ENCODE measurements around the gene FAT4. TPM values are rescaled to one million over a fixed set of nuclear protein-coding genes. Genes with fewer than 3 reads are reported as not detected.

The FAT4 gene
- total and polyA plus RNA-seq, 9 donors = 3.8 to 14.2 (median 10.7) TPM

- no peak for DNase-seq
- intact Hi-C loops (cut with DNase I) = loop anchor here in 3 of 4 donors (10.0 kb wide), 1 partner anchor 949 kb away; no protein-coding TSS in a partner anchor
- H3K9me3 ChIP-seq = no peaks in the 10 kb centered on the region
- H3K4me1 ChIP-seq (ENCODE audit: insufficient read depth) = no peaks in the 10 kb centered on the region
- no peak for TF ChIP-seq POLR2A (IDR thresholded peaks at IDR 0.05)
- TF ChIP-seq, protein P1, sequence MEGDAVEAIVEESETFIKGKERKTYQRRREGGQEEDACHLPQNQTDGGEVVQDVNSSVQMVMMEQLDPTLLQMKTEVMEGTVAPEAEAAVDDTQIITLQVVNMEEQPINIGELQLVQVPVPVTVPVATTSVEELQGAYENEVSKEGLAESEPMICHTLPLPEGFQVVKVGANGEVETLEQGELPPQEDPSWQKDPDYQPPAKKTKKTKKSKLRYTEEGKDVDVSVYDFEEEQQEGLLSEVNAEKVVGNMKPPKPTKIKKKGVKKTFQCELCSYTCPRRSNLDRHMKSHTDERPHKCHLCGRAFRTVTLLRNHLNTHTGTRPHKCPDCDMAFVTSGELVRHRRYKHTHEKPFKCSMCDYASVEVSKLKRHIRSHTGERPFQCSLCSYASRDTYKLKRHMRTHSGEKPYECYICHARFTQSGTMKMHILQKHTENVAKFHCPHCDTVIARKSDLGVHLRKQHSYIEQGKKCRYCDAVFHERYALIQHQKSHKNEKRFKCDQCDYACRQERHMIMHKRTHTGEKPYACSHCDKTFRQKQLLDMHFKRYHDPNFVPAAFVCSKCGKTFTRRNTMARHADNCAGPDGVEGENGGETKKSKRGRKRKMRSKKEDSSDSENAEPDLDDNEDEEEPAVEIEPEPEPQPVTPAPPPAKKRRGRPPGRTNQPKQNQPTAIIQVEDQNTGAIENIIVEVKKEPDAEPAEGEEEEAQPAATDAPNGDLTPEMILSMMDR (IDR thresholded peaks at IDR 0.05) = peak in 2 of 3 donors; percentile 40 to 42
- no peak overlapping the region for H3K27ac ChIP-seq
- no peaks in the 10 kb centered on the region for H3K27me3 ChIP-seq
- H3K4me3 ChIP-seq = no peak overlapping the region
- H3K36me3 ChIP-seq = no peaks in the 10 kb centered on the region
- WGBS, 3 donors = 0 to 2% (median 1%) methylated on average over 4 of the region's 4 CpGs
These were observed 31.0 kb upstream of the FAT4 start for GRCh38 chr4:125283707-125284279.

DNA sequence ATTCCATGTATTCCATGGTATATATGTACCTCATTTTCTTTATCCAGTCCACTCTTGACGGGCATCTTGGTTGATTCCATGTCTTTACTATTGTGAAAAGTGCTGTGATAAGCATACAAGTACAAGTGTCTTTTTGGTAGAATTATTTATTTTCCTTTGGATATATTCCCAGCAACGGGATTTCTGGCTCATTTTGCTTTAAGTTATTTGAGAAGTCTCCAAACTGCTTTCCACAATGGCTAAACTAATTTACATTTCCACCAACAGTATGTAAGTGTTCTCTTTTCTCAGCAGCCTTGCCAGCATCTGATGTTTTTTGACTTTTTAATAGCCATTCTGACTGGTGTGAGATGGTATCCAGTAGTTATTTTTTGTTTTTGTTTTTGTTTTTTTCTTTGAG, 17.6 kb upstream of the FAT4 start:
- no peaks in the 10 kb centered on the region for H3K36me3 ChIP-seq
- no peaks in the 10 kb centered on the region for H3K27me3 ChIP-seq
- TF ChIP-seq POLR2A (IDR thresholded peaks at IDR 0.05) (no peak), EP300 (IDR thresholded peaks at IDR 0.05) (no peak)
- TF ChIP-seq, protein P1 (IDR thresholded peaks at IDR 0.05) = no peak
- WGBS, 3 donors = 34 to 38% (median 38%) methylated on average over 2 of the region's 2 CpGs
- no peak overlapping the region for H3K4me3 ChIP-seq
- H3K9me3 ChIP-seq = no peaks in the 10 kb centered on the region
- DNase-seq = no peak
- H3K27ac ChIP-seq = no peak overlapping the region
- intact Hi-C loops (cut with DNase I) = no loop called here
- H3K4me1 ChIP-seq (ENCODE audit: insufficient read depth) = no peaks in the 10 kb centered on the region

DNA sequence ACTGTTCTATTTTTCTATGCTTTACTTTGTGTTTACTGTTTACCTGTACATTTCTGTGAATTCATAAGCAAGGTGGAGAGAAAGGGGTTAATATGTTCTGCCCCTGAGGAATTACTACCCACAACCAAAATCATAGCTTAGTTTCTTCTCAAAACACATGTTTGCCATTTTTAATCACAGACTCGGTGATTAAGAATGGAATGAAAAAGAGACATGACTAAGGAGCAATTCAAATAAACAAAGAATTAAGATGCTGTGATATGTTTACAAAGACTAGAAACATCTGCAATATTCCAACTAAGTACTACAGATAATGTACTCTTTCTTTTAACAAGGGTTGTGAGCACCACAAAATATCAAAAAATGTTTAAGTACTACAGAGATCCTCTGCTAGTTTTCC, 11.7 kb upstream of the FAT4 start:
- Histone ChIP-seq H3K36me3 (no peaks in the 10 kb centered on the region), H3K9me3 (no peaks in the 10 kb centered on the region), H3K27ac (no peak overlapping the region), H3K27me3 (no peaks in the 10 kb centered on the region), H3K4me1 (ENCODE audit: insufficient read depth) (no peaks in the 10 kb centered on the region), H3K4me3 (no peak overlapping the region)
- no peak for DNase-seq
- TF ChIP-seq EP300 (IDR thresholded peaks at IDR 0.05) (no peak), POLR2A (IDR thresholded peaks at IDR 0.05) (no peak)
- TF ChIP-seq, protein P1 (IDR thresholded peaks at IDR 0.05) = no peak
- intact Hi-C loops (cut with DNase I) = no loop called here
- 11 to 30% (median 11%) methylated on average over 1 of the region's 1 CpG for WGBS, 3 donors

GRCh38 chr4:125303821-125304220, 10.9 kb upstream of the FAT4 start:
- WGBS, 3 donors = 91 to 92% (median 91%) methylated on average over 5 of the region's 5 CpGs

More at GRCh38 chr4:125303821-125304220, 10.9 kb upstream of the FAT4 start:
- Histone ChIP-seq H3K27me3 (no peaks in the 10 kb centered on the region), H3K36me3 (no peaks in the 10 kb centered on the region), H3K27ac (no peak overlapping the region), H3K9me3 (no peaks in the 10 kb centered on the region), H3K4me3 (no peak overlapping the region), H3K4me1 (ENCODE audit: insufficient read depth) (no peaks in the 10 kb centered on the region)
- DNase-seq = no peak
- TF ChIP-seq POLR2A (IDR thresholded peaks at IDR 0.05) = no peak
- no peak for TF ChIP-seq EP300 (IDR thresholded peaks at IDR 0.05)
- TF ChIP-seq, protein P1 (IDR thresholded peaks at IDR 0.05) = no peak
- intact Hi-C loops (cut with DNase I) = no loop called here
